Measurements from ENCODE around the gene MOCS2.
A peak's percentile ranks its signal among the peaks of the same experiment; 100 is the strongest.
"Not testable (repeated sequence)": the region's sequence is repeated elsewhere in the genome, so short reads cannot be mapped to it uniquely, and the experiment has no call there.

MOCS2 gene, protein sequence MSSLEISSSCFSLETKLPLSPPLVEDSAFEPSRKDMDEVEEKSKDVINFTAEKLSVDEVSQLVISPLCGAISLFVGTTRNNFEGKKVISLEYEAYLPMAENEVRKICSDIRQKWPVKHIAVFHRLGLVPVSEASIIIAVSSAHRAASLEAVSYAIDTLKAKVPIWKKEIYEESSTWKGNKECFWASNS

GRCh38 chr5:53109443-53110127 is at the start of gene MOCS2:
TSS of gene MOCS2 (minus strand) at chr5:53109757. CDS start at chr5:53107174, 2,583 bp downstream.
- DNase-seq: peak; percentile 62

DNA sequence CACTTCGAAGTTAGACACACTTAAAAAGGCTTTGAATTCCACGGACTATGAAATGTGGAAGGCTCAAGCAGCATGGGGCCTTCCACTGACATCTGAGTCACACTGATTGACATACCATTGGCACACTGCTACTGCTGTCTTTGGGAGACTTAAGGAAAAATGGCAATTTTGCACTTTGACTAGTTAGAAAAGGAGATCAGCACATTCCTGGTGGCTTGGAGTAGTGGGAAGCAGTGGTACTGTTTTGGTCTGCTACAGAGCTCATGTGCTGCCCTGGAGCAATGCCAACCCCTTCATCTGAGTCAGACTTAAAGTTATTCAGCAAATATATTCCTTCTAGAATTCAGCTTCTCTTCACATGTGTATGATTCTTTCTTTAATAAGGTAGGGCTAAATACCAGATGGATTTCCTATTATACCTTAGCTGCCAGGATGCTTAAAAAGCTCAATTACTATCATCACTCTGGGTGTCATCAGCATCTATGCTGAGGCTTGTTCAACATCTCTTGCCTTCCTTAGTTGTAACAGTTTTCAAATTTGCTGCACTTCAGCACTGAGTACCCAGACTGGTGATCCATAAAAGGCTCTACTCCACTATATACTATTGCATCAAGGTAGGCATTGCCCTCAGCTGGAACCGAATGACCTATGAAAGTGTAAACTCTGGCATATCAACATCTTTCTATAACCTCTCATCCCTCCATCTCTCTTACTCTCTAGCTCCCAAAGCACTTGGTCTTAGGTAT is 42.3 kb upstream of the MOCS2 start:
- DNase-seq: no peak

DNA sequence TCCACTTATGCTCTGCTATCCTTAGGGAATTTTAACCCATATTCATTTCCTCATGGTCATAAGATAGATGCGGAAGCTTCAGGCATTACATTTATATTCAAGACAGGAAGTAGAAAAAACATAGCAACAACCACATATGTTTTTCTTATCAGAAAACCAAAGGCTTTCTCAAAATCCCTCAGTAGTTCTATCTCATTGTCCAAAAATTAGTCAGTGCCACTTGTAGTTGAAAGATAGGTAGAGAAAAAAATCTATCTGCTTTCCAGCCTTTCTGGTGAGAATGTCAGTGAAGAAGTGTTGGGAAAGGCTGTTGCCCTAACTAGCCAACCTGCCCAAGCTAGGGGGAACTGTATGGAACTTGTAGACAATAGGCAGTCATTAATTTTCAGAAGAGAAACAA is 23.5 kb upstream of the MOCS2 start:
- no peak for DNase-seq

DNA sequence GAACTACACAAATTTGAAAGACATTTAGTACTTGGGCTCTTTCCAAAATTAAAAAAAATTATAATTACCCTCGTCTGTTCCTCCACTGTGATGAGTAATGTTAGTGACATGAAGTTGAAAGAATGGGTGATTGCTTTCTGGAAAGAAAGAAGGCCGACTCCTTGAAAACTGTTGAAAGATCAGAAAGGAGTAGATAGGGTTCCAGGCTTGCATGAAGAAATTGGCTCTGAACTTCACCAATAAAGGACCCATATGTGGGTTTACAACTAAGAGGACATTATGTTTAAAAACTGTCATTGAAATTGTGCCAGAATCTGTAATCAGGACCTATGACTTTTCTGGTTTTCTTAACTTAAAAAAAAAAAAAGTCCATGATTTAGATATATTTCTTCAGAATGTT is 20.7 kb upstream of the MOCS2 start:
- DNase-seq: no peak

- no peak for DNase-seq
These were observed 18.9 kb upstream of the MOCS2 start for GRCh38 chr5:53128481-53128880.

- DNase-seq: no peak
These were observed 17.6 kb upstream of the MOCS2 start for GRCh38 chr5:53127107-53127506.

DNA sequence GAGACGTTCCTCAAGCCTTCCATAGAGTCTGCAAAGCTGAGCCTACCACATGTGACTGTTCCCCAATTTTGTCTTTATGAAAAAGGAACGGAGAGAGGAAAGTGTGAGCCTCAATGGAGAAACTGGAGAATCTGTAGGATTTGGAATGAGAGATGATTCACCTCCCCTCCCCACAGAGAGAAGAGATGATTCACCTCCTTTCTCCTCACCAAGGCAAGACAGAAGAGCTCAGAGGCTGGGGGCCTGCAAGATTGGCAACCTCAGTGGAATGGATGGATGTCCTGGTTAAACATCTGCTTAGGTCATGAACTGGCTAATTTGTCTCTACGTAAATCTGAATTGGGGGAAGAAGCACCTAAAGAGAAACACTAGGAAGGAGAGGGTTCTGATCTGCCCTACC is 17.0 kb upstream of the MOCS2 start:
- no peak for DNase-seq

- no peak for DNase-seq
These were observed 14.1 kb upstream of the MOCS2 start for GRCh38 chr5:53123702-53124101.

DNA sequence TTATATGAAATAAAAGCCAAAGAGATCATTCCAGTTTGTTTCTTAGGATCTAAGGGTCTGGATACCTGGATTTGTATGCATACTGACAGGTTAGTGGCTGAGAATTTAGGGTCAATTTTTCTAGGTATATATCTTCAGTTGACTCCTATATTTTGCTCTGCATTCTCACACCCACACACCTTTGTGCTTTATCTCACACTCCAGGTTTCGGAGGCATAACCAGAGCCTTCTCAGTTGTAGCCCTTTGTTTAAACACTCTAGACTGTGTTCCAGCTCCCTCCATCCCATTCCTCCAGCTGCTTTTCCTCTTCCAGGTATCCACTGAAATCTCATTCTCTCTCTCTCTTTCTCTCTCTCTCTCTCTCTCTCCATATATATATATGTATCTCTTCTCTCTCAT is 10.6 kb upstream of the MOCS2 start:
- DNase-seq: no peak

- DNase-seq: no peak
These were observed 9.3 kb upstream of the MOCS2 start for GRCh38 chr5:53118879-53119278.

- DNase-seq: no peak
These were observed 7.0 kb upstream of the MOCS2 start for GRCh38 chr5:53116597-53116996.

DNA sequence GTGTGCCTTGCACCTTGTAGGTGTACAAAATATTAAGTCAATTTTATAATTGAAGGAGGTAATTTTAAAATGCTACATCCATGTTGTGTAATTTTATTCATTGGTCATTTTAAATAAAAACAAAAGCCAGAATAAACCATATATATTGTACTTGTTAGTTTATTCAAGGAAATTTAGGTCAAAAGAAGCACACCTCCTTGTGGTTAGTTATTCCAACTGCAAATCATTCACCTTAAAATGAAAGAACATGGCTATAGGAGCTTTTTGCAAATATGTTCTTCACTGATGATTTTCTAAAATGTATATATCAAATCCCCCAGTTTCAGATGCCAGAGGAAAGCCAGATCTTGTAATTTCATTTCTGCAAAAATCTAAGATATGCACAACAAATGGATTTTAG is 5.4 kb upstream of the MOCS2 start:
- DNase-seq: no peak

DNA sequence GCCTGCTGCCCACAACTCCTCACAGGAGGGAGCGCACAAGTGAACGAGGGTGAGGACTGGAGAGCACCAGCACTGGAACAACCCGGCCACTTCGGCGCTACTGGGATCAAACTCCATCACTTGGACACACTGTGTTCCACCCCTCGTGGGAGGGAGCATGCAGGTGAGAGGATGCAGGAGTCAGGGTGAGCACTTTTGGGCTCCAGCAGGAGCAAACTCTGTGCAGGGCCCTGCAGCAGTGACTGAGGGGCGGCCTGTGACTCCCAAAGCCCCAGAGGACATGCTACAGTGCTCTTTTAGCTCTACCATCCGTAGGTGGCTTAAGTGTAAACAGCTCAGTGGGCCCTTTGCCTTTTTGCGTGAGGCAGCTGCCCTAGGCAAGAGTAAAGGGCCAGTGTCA is 4.4 kb upstream of the MOCS2 start:
- DNase-seq: no peak

DNA sequence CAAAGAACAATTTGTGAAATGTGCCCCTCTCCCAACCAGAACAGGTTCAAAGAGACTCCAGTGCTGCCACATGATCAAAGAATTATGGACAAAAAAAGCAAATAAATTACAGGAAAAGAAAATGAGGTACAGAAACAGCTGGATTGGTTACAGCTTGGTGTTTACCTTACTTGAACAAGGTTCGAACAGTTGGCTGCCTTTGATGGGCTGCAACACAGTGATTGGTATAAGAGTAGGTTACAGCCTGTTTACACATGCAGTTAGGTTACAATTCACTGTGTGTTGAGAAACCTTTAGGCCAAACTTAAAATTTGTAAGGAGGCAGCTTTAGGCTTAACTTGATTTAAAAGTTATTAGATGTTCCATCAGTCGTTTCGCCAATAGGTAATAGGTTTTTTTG is 3.4 kb upstream of the MOCS2 start:
- DNase-seq: no peak

- DNase-seq: not testable (repeated sequence)
These were observed 2.8 kb upstream of the MOCS2 start for GRCh38 chr5:53112307-53112706.

- DNase-seq: no peak
These were observed 1.6 kb upstream of the MOCS2 start for GRCh38 chr5:53111139-53111538.

DNA sequence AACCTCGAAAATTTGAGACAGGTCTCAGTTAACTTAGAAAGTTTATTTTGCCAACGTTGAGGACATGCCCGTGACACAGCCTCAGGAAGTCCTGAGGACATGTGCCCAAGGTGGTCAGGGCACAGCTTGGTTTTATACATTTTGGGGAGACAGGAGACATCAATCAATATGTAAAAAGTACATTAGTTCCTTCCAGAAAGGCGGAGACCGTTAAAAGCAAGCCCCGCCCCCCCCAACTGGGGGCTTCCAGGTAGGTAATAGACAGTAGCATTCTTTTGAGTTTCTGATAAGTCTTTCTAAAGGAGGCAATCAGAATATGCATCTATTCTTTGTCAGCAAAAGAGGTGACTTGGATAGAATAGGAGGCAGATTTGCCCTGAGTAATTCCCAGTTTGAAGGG is 599 bp upstream of the MOCS2 start:
- no peak for DNase-seq

DNA sequence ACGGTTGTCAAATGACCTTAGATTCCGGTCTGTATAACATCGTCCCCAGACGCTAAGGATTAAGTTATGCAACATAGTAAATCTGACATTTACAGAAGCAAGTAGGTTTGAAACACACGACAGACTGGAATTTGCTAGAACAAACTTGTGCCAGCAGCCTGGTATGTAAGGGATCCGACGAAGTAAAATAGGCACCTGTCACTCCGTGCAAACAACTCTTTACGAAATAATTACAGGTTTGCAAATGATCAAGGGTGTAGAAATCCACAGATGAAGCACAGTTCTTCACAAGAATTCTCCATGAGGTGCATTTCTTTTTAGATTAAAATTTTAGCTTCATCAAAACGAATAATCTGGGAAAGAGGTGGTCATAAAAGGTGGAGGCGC is 508 bp downstream of the MOCS2 start:
- DNase-seq: no peak

- no peak for DNase-seq
These were observed 3.8 kb downstream of the MOCS2 start for GRCh38 chr5:53105611-53106300.

DNA sequence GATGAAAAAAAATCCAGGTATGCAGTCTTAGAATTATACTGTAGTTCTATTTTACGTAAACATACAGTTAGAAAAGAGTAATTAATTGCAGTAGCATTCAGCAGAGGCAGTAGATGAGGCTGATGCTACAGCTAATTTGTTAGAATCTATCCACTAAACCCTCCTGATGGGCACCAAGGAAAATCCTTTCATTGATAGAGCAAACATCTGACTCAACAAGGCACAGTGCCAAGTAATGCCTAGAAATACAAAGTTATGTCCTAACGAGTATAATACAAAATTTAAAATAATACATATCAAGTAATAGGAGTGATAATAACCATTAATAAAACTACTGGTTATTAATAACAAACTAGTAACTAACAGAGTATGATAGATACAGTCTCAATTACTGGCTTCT is 9.0 kb downstream of the MOCS2 start:
- no peak for DNase-seq

DNA sequence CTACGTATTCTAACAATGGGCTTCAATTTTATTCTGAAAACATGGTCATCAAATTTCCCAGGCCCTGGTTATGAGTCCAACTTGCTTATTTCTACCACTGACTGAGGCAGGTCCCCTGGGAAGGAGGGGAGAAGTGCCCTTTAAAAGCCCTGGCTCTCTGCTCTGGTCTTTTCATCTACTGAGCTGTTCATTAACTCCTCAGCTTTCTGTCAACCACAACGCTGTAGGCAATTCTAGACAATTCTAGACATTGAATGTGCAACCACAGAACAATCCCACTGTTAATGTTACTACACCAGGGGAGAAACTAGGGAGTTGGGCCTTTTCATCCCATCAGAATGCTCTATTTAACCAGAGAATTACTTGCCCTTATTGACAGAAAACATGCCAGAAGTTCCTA is 10.0 kb downstream of the MOCS2 start:
- no peak for DNase-seq

DNA sequence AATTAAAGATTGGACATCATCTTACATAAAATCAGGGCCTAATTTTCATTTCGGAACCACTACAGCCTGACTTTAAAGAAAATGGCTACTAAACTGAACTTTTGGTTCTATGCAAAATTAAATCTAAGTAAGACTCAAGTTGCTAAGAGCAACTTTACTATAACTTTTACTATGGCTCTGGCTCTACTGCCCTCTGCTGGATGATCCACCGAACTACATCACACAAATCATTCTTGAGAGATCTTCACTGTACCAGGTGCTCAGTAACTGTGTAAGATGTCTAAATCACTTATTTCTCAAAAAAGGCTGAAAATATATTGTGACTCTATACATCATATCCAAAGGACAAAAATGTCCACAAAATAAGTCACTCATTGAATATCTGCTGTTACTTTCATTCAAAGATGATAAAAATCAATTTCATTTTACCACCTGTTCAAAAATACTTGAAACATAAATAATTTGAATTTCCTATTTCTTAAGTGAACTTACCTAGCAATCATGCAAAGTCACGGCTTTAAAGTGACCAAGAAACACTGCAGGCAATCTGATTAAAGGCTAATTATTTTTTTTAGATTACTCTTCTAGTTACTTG is 13.5 kb downstream of the MOCS2 start:
- DNase-seq: peak; percentile 7

- DNase-seq: no peak
These were observed 14.3 kb downstream of the MOCS2 start for GRCh38 chr5:53095217-53095616.
